T-helper 2 cell treated with Interferon-gamma antibody and Interleukin-4, amounts not matched to agents 5 μg/mL and 100 μg/mL, for 36 hours (primary cell): Measurements from ENCODE around the gene NEB.

Experiments
- DNase-seq: peaks from one replicate; pipeline ENCODE4 v3.0.0; 2021; ENCODE audit warnings: low spot score
- H3K27ac Mint-ChIP-seq: one replicate; pipeline ENCODE4 v1.8.0; 2021; ENCODE audit warnings: mild to moderate bottlenecking, mixed read lengths
- H3K27me3 Mint-ChIP-seq: one replicate; pipeline ENCODE4 v1.8.0; 2021; ENCODE audit warnings: low read depth, mixed read lengths
- H3K36me3 Mint-ChIP-seq: one replicate; pipeline ENCODE4 v1.8.0; 2021; ENCODE audit warnings: low read depth, mixed read lengths
- H3K4me1 Mint-ChIP-seq: one replicate; pipeline ENCODE4 v1.8.0; 2021; ENCODE audit warnings: low read depth, mixed read lengths
- H3K4me3 Mint-ChIP-seq: one replicate; pipeline ENCODE4 v1.8.0; 2022; ENCODE audit warnings: mild to moderate bottlenecking, moderate library complexity, mixed read lengths
- H3K9me3 Mint-ChIP-seq: one replicate; pipeline ENCODE4 v1.8.0; 2021; ENCODE audit warnings: mixed read lengths

The NEB gene

GRCh38 chr2:151490276-151490675 lies 244.0 kb downstream of the NEB start:
- Mint-ChIP-seq H3K27ac (no peak overlapping the region), H3K9me3 (no peaks in the 10 kb centered on the region), H3K36me3 (peaks cover 25% of the 10 kb centered on the region), H3K4me1 (peaks cover 5% of the 10 kb centered on the region), H3K4me3 (no peak overlapping the region), H3K27me3 (no peaks in the 10 kb centered on the region)
- DNase-seq, result no peak

- Mint-ChIP-seq H3K27ac (no peak overlapping the region), H3K4me1 (peaks cover 11% of the 10 kb centered on the region), H3K36me3 (peaks cover 51% of the 10 kb centered on the region), H3K9me3 (no peaks in the 10 kb centered on the region), H3K4me3 (no peak overlapping the region), H3K27me3 (no peaks in the 10 kb centered on the region)
- no peak for DNase-seq
These were observed 248.2 kb downstream of the NEB start for GRCh38 chr2:151486053-151486452.

- Mint-ChIP-seq H3K4me3 (no peak overlapping the region), H3K27me3 (no peaks in the 10 kb centered on the region), H3K4me1 (peaks cover 18% of the 10 kb centered on the region), H3K9me3 (peaks cover 6% of the 10 kb centered on the region), H3K27ac (no peak overlapping the region), H3K36me3 (peaks cover 59% of the 10 kb centered on the region)
- DNase-seq, result no peak
These were observed 250.2 kb downstream of the NEB start for GRCh38 chr2:151484100-151484499.

GRCh38 chr2:151483546-151483945 lies 250.7 kb downstream of the NEB start:
- no peak overlapping the region for H3K4me3 Mint-ChIP-seq
- peaks cover 11% of the 10 kb centered on the region for H3K9me3 Mint-ChIP-seq
- H3K4me1 Mint-ChIP-seq, result peaks cover 18% of the 10 kb centered on the region
- no peak overlapping the region for H3K27ac Mint-ChIP-seq
- H3K27me3 Mint-ChIP-seq, result no peaks in the 10 kb centered on the region
- peaks cover 64% of the 10 kb centered on the region for H3K36me3 Mint-ChIP-seq
- DNase-seq, result no peak

- Mint-ChIP-seq H3K27ac (no peak overlapping the region), H3K4me1 (peaks cover 18% of the 10 kb centered on the region), H3K9me3 (peaks cover 14% of the 10 kb centered on the region), H3K27me3 (no peaks in the 10 kb centered on the region), H3K4me3 (no peak overlapping the region), H3K36me3 (peaks cover 72% of the 10 kb centered on the region)
- DNase-seq, result no peak
These were observed 252.0 kb downstream of the NEB start for GRCh38 chr2:151482171-151482725.

GRCh38 chr2:151481744-151482143 lies 252.5 kb downstream of the NEB start:
- Mint-ChIP-seq H3K27ac (peak overlapping the region; percentile 3), H3K27me3 (no peaks in the 10 kb centered on the region), H3K4me1 (peaks cover 18% of the 10 kb centered on the region), H3K36me3 (peaks cover 75% of the 10 kb centered on the region), H3K4me3 (no peak overlapping the region), H3K9me3 (peaks cover 14% of the 10 kb centered on the region)
- peak; percentile 32 for DNase-seq

- Mint-ChIP-seq H3K4me3 (no peak overlapping the region), H3K4me1 (peaks cover 19% of the 10 kb centered on the region), H3K9me3 (peaks cover 14% of the 10 kb centered on the region), H3K27ac (no peak overlapping the region), H3K27me3 (no peaks in the 10 kb centered on the region), H3K36me3 (peaks cover 69% of the 10 kb centered on the region)
- DNase-seq, result no peak
These were observed 256.3 kb downstream of the NEB start for GRCh38 chr2:151478011-151478410.

- DNase-seq, result no peak
- H3K4me3 Mint-ChIP-seq, result no peak overlapping the region
- H3K36me3 Mint-ChIP-seq, result peaks cover 72% of the 10 kb centered on the region
- H3K4me1 Mint-ChIP-seq, result peaks cover 16% of the 10 kb centered on the region
- H3K27ac Mint-ChIP-seq, result no peak overlapping the region
- no peaks in the 10 kb centered on the region for H3K27me3 Mint-ChIP-seq
- H3K9me3 Mint-ChIP-seq, result peaks cover 14% of the 10 kb centered on the region
These were observed 258.0 kb downstream of the NEB start for GRCh38 chr2:151476287-151476686.

GRCh38 chr2:151475071-151475470 lies 259.2 kb downstream of the NEB start:
- Mint-ChIP-seq H3K27me3 (no peaks in the 10 kb centered on the region), H3K9me3 (peaks cover 10% of the 10 kb centered on the region), H3K4me3 (no peak overlapping the region), H3K36me3 (peaks cover 76% of the 10 kb centered on the region), H3K4me1 (peaks cover 9% of the 10 kb centered on the region), H3K27ac (no peak overlapping the region)
- no peak for DNase-seq

- Mint-ChIP-seq H3K27ac (no peak overlapping the region), H3K36me3 (peaks cover 81% of the 10 kb centered on the region), H3K4me1 (peaks cover 7% of the 10 kb centered on the region), H3K27me3 (no peaks in the 10 kb centered on the region), H3K9me3 (no peaks in the 10 kb centered on the region), H3K4me3 (no peak overlapping the region)
- no peak for DNase-seq
These were observed 261.3 kb downstream of the NEB start for GRCh38 chr2:151472966-151473365.

GRCh38 chr2:151470556-151470955 lies 263.7 kb downstream of the NEB start:
- Mint-ChIP-seq H3K4me3 (no peak overlapping the region), H3K36me3 (peaks cover 81% of the 10 kb centered on the region), H3K27me3 (no peaks in the 10 kb centered on the region), H3K4me1 (peaks cover 6% of the 10 kb centered on the region), H3K9me3 (no peaks in the 10 kb centered on the region), H3K27ac (no peak overlapping the region)
- DNase-seq, result no peak

GRCh38 chr2:151465771-151466170 lies 268.5 kb downstream of the NEB start:
- Mint-ChIP-seq H3K36me3 (peaks cover 79% of the 10 kb centered on the region), H3K4me1 (peaks cover 4% of the 10 kb centered on the region), H3K27me3 (no peaks in the 10 kb centered on the region), H3K9me3 (no peaks in the 10 kb centered on the region), H3K4me3 (no peak overlapping the region), H3K27ac (no peak overlapping the region)
- DNase-seq, result no peak

GRCh38 chr2:151459358-151459757 lies 274.9 kb downstream of the NEB start:
- no peak overlapping the region for H3K27ac Mint-ChIP-seq
- peaks cover 69% of the 10 kb centered on the region for H3K36me3 Mint-ChIP-seq
- H3K27me3 Mint-ChIP-seq, result no peaks in the 10 kb centered on the region
- DNase-seq, result no peak
- no peaks in the 10 kb centered on the region for H3K9me3 Mint-ChIP-seq
- no peak overlapping the region for H3K4me3 Mint-ChIP-seq
- H3K4me1 Mint-ChIP-seq, result no peaks in the 10 kb centered on the region

GRCh38 chr2:151439127-151439526 lies 295.1 kb downstream of the NEB start:
- H3K36me3 Mint-ChIP-seq, result peaks cover 51% of the 10 kb centered on the region
- H3K4me1 Mint-ChIP-seq, result peaks cover 3% of the 10 kb centered on the region
- H3K27me3 Mint-ChIP-seq, result no peaks in the 10 kb centered on the region
- H3K9me3 Mint-ChIP-seq, result no peaks in the 10 kb centered on the region
- no peak for DNase-seq
- no peak overlapping the region for H3K4me3 Mint-ChIP-seq
- no peak overlapping the region for H3K27ac Mint-ChIP-seq

- H3K36me3 Mint-ChIP-seq, result peaks cover 49% of the 10 kb centered on the region
- peaks cover 2% of the 10 kb centered on the region for H3K4me1 Mint-ChIP-seq
- no peak overlapping the region for H3K4me3 Mint-ChIP-seq
- H3K27me3 Mint-ChIP-seq, result no peaks in the 10 kb centered on the region
- no peaks in the 10 kb centered on the region for H3K9me3 Mint-ChIP-seq
- no peak for DNase-seq
- no peak overlapping the region for H3K27ac Mint-ChIP-seq
These were observed 295.8 kb downstream of the NEB start for GRCh38 chr2:151438506-151438905.
